Breast epithelium (tissue), 3 donors: ENCODE data around the gene UNC50.

Experiments used
- POLR2A ChIP-seq: fragments of 450-650 bp; IDR thresholded peaks from one replicate; pipeline ENCODE4 v1.6.1; 2016; ENCODE audit warnings: antibody characterized with exemption, mild to moderate bottlenecking, moderate library complexity
- POLR2AphosphoS5 ChIP-seq, 3 donors: sonication (generic); formaldehyde crosslinking; IDR thresholded peaks; one replicate each; pipeline ENCODE4 v1.6.1; 2017; ENCODE audit warnings: antibody characterized with exemption in 3 of 3
- TF ChIP-seq, protein P1 (sequence below), 3 donors: fragments of 450-650 bp; IDR thresholded peaks; one replicate each; pipeline ENCODE4 v1.5.1; 2016 to 2017; ENCODE audit warnings: antibody characterized with exemption in 3 of 3, mild to moderate bottlenecking in 3 of 3, moderate library complexity in 3 of 3

DNA sequence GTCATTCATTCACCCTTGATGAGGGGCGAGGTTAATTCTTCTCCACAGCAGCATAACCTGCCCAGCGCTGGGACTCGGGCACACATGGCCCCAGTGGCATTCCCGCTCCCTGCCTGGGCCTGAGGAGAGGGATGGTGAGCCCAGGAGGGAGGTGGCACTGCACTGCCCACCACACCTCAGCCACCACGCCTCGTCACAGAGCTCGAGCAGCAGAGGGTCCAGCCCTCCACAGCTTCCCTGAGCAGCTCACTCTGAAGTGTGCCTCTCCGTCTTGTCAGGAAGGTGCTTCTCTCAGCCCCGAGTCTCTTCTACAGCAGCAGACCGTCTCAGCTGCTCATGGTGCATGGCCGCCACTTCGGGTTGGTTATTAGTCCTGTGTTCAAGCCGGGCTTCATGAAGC is 35.0 kb upstream of the UNC50 start:
- TF ChIP-seq, protein P1, sequence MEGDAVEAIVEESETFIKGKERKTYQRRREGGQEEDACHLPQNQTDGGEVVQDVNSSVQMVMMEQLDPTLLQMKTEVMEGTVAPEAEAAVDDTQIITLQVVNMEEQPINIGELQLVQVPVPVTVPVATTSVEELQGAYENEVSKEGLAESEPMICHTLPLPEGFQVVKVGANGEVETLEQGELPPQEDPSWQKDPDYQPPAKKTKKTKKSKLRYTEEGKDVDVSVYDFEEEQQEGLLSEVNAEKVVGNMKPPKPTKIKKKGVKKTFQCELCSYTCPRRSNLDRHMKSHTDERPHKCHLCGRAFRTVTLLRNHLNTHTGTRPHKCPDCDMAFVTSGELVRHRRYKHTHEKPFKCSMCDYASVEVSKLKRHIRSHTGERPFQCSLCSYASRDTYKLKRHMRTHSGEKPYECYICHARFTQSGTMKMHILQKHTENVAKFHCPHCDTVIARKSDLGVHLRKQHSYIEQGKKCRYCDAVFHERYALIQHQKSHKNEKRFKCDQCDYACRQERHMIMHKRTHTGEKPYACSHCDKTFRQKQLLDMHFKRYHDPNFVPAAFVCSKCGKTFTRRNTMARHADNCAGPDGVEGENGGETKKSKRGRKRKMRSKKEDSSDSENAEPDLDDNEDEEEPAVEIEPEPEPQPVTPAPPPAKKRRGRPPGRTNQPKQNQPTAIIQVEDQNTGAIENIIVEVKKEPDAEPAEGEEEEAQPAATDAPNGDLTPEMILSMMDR (IDR thresholded peaks at IDR 0.05) = no peak
- TF ChIP-seq POLR2A (no peak), POLR2AphosphoS5 (IDR thresholded peaks at IDR 0.05) (no peak)
